GDM1 (cell line): ENCODE measurements around the gene DLEC1.
A peak's percentile ranks its signal among the peaks of the same experiment; 100 is the strongest.

ENCODE experiments used
- DNase-seq: peaks from one replicate; lab custom pipeline; 2025; lab: John Stamatoyannopoulos, UW

Gene DLEC1

DNA sequence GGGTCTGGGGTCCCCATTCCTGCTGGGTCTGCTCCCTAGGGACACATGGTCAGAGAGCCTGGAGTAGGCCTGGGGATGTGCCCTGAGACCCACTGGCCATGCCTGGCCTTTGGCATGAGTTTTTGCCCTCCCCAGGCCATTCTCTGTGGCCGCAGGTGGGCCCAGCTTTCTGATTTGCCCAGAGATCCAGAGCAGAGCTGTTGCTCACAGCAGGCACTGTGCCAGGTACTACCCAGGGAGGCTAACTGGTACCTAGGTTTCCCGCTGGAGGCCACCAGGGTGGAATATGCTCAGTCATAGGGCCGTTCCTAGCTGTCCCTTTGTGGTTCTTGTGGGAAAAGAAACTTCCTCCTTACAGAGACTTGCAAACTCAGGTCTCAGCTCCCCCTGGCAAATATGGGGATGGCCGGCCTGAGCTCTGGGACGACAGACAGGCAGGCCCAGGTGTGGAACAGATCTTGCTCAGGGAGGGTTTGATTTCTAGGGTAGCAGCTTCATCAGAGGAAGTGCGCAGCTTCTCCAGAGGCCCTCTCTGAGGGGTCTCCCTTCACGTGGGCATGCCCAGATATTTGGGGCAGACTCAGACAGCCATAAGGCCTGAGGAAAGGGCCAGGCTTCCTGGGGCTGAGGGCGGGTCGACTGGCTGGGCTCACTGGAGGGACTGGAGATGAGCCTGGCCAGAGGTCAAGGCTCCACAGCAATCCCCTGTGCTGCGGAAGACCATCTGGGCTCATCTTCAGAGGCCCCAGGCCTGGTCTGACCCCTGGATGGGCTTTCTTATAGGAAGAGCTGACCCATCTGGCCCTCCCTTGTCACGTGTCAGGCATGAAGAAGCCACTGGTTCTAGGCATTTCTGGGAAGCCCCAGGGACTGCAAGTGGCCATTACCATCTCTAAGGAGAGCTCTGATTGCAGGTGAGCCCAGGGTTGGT is 69.9 kb downstream of the DLEC1 start:
- peak; percentile 66 for DNase-seq

DNA sequence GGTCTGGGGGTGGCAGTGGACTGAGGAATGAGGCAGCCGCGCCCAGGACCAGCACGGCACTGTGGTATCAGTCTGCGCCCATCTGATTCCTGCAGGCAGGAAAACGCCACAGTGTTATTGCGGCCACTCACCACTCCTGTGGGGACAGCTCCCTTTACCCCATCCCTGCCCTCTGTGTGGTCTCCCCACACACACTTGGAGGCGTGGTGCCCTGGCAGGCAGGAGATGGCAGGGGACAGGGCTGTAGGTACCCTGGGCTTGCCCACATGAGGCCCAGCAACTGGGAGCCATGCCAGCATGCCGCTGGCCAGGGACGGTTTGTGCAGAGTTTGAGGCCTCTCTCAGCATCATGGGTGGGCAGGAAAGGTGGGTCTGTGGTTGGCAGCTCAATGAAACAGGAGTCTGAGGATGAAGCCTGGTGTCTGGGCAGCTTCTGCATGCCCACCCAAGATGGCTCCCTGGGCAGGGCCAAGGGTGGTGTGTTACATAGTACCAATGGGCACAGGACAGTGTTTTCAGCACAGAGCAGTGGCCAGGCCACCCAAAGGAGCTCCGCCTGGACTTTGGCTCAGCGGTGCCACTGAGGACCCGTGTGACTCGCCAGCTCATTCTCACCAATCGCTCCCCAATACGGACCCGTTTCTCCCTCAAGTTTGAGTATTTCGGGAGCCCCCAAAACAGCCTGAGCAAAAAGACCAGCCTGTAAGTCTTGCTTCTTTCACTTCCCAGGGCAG is 70.7 kb downstream of the DLEC1 start:
- DNase-seq: no peak

DNA sequence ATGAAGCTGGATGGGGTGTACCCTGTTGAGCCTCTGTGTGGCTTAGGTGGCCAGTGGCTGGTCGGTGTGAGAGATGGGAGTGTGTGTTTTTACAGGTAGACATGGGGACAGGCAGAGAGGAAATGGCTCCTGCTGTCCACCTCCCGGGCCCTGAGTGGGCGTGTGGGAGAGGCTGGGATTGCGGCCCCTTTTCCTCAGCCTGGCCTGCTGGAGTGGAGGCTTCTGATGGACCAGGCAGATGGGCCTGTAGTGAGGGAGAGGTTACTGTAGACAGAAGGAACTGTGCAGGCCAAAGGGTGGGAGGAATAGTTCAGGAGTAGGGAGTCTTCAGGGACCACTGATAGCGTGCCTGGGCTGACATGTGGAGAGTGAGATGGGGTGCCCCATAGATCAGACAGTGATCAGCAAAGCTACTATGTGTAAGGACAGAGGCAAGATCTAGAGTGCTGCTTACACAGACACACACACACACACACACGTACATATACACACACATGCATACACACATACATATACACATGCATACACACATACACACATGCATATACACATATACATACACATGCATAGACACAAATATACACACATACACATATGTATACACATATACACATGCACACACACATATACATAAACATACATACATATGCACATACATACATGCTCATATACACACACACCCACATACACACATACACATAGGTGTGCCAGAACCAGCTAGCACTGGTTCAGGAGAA is 71.5 kb downstream of the DLEC1 start:
- DNase-seq: no peak

DNA sequence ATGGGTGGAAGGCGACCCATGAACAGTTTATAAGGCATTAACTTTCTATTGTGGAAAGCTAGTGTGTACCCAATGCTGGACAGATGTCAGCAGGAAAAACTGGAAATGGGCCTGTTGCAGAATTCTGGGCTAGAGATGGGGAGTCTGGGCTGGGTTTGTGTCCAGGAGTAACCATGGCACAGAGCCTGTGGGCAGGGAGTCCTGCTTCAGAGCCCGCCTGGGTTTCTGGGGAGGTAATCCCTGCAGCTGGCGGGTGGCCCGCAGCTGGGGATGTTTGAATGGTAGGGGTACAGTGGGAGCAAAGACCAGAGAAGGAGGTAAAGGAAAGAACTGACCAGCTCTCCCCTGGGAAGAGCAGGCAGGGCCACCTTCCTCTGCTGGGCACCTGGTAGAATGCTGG is 72.2 kb downstream of the DLEC1 start:
- no peak for DNase-seq

DNA sequence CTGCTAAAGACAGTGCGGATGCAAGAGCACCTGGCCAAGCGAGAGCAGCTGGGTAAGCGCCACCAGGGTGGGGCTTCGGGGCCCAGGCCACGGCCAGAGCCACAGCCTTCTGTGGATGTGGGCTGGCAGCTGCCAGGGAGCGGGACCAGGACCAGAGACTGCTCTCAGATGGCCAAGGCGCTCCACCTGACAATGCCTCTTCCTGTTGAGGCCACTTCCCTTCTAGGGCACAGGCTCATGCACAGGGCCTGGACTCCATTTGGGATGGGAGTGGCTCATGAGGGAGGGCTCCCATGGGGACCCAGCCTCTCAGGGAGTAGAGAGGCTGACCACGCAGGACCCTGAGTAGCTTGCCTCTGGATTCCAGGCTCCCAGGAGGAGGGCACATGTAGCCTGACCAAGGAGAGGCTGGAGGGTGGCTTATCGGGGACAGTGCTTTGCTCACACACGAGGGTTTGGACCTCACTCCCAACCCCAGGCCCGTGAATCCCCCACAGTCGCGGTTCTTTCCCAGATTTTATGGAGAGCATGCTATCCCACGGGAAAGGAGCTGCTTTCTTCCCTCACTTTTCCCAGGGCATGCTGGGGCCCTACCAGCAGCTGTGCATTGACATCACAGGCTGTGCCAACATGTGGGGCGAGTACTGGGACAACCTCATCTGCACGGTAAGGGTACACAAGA is 72.8 kb downstream of the DLEC1 start:
- DNase-seq: no peak

DNA sequence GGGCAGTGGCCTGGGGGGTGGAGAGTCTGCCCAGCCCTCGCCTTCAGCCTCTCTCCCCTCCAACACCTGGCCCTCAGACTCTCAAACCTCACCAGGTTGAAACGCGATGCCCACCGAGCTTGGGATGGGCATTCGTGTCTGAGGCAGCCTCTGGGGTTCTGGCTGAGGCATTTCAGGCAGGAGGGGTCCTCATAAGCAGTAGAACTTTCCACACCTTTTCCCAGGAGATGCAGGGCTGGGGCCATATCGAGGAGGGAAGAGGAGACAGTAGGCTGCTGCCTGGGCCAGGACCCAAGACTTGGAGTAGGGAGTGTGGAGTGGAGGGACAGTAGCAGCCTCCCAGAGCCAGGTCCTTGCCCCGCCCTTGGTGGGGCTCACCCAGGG is 73.4 kb downstream of the DLEC1 start:
- no peak for DNase-seq

DNA sequence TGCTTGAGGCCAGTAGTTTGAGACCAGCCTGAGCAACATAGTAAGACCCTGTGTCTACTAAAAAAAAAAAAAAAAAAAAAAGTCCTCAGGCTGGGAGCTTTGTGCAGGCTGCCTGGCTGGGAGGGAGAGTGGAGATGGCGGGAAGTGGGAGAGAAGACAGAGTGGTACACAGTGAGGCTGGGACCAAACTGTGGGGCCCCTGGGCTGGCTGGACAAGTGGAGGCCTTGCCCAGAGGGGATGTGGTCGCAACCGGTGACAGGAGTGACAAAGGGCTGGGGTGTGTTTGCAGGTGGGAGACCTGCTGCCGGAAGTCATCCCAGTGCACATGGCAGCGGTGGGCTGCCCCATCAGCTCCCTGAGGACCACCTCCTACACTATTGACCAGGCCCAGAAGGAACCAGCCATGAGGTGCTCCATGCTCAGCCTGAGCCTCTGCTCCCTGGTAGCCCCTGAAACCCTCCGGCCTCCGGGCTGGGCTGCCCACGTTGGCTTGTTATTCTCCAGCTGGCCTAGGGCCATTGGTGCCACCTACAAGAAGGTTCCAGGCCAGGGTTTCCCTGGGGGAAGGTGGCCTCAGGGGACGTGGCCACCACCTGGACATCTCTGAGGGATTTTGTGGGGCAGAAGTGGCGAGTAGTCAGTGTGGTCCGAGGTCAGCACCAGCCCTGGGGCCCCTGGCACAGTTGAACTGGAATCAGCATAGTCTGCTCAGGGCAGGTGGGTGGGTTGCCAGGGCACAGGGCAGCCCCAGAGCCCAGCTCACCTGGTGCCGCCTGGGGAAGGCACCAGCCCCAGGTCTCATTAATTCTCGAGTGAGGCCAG is 75.3 kb downstream of the DLEC1 start:
- no peak for DNase-seq

DNA sequence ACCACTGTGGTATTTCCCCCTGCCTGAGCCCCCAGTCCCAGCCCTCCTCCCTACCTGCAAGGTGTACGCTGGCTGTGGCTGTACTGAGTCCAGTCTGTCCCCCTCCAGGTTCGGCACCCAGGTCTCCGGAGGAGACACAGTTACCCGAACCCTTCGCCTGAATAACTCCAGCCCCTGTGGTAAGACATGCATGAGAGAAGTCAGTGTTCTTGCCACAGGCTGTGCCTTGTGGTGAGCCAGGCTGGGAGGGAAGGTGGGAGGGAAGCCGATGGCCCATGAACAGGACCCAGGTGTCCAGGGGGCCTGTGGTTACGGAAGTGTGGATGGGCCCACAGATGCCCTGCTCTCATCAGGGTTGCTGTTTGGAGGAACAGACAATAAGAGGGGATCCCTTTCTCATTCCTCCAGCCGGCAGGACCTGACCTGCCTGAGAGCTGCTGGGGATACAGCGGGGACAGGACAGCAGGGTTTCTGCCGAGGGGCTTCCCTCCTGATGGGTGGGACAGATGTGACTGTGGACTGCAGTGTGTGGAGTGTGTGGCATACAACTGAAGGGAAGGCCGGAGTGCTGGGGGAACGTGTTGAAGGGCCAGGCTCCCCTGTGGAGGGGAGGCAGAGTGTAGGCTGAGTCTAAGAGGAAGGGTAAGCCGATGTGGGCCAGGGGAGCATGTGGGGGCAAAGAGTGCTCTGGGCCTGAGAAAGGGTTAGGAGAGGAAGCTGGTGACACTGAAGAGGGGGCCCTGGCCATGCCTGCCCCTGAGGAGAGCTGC is 76.1 kb downstream of the DLEC1 start:
- DNase-seq: no peak

DNA sequence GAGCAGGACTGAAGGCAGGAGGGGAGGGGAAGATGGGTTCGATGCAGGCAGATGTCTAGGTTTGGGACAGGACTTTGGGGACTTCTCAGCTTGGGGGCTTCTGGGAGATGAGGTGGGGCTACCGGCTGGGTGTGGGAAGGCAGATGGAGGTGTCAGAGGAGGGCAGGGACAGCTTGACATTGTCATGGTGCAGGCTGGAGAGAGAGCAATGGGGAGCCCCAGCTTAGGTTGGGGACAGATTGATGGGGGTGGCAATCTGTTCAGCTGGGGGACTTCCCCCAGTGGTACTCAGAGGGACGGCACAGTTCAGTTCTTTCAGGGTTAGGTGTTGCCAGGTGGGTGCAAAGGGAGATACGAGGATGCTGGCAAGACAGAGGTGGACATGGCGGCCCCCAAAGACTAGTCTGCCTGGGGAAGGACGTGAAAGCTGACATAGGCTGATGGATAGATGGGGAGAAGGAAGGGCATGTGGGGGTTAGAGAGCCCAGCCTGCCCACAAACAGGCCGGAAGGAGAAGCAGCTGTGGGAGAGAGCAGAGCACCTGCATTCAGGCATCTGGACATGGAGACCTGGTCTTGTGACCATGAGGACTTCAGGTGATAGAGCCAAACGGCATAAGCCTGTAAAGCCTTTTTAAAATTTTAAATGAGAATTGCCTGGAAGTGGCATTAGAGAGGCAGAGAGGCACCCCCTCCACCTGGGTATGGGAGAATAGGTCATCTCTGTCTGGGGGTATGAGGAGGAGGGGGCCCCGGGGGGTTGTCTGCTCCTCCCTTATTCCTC is 76.8 kb downstream of the DLEC1 start:
- no peak for DNase-seq

DNA sequence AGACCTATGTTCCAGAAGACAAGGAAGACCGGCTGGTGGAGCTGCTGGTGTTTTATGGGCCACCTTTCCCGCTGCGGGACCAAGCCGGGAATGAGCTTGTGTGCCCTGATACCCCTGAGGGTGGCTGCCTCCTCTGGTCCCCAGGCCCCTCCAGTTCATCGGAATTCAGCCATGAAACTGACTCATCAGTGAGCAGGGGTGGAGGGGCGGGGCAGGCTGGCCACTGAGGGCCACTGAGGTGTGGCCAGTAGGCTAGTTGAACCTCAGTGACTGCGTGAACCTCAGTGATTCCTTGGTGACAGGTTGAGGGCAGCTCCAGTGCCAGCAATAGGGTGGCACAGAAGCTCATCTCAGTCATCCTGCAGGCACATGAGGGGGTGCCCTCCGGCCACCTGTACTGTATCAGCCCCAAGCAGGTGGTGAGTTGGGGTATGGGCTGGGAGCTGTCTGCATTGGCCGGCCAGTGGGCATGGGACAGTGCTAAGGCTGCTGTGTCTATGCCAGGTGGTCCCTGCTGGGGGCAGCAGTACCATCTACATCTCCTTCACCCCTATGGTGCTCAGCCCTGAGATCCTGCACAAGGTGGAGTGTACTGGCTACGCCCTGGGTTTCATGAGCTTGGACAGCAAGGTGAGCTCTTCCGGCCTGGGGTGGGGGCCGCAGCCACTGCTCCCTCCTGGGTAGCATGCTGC is 77.6 kb downstream of the DLEC1 start:
- DNase-seq: no peak

DNA sequence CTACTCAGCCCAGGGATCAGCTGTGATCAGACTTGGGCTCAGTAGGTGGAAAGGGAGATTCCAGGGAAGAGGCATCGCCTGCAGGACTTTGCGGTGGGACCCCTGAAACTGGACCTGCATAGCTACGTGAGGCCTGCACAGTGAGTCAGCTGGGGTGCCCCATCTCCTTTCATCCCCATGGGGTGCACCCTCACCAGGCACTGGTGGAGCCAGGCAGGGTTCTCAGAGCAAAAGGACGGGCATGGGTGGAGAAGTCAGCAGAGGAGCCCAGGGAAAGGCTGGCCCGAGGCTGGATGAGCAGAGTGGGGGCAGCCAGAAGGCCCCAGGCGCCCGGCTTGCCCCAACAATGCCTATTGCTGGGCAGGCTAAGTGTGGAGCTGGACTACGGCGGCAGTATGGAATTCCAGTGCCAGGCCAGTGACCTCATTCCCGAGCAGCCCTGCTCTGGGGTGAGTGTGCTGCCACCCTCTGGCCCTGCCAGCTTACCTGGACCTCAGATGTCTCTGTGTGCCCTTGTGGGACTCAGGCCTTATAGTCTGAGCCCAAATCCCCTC is 78.2 kb downstream of the DLEC1 start:
- no peak for DNase-seq

DNA sequence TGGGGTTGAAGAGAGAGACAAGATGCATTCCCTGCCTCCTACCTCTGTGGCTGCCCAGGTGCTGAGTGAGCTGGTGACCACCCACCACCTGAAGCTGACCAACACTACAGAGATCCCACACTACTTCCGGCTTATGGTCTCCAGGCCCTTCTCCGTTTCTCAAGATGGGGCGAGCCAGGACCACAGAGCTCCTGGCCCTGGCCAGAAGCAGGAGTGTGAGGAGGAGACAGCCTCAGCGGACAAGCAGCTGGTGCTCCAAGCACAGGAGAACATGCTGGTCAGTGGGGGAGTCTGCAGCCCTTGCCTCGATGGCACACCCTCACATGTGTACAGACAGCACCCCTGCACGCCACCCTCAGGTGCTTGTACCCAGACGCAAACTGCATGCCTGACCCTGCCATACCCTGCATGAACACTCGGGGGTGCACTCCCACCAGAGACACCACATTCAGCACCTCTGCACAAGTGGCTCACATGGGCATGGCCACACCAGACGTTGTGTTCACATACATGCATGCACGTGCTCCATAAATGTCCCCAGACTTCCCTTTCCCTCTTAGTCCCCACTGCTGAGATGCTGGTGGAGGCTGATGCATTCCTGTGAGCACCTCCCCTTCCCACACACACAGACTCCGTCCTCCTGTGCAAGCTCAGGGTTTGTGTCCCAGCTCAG is 78.9 kb downstream of the DLEC1 start:
- DNase-seq: peak; percentile 64

DNA sequence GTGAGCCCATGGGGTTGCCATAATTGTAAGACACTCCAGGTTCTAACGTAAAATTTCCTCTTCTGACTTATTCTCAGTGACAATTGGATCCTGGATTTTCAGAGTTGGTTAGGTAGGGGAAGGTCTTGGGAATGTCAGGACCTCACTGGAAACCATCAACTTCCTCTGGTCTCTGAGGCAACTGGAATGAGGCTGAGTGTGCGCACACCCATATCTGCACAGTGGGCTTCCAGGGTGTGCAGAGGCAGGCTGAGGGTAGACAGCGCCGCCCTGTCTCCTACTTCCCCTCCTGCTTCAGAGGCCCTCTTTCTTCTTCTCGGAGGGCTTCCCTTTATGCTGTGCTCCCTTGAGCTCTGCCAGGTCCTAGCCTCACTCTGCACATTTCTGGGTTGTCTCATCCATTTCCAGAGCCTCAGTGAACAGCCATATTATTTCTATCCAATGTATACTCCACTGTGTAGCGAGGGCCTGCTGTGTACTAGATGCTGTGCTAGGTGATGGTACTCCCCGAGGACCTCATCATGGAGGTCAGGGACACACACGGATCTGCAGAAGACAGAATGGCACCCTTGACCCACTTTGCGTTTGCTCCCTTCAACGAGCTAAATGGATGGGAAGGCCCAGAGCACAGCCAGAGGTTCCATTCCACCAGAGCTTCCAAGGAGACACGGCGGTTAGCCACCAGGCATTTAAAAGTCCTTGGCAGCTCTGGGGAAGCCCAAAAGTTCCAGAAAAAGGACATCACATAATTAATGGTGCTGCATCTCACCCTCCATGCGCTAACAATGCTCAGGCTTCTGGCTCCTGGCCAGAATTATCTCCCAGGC is 79.6 kb downstream of the DLEC1 start:
- no peak for DNase-seq

DNA sequence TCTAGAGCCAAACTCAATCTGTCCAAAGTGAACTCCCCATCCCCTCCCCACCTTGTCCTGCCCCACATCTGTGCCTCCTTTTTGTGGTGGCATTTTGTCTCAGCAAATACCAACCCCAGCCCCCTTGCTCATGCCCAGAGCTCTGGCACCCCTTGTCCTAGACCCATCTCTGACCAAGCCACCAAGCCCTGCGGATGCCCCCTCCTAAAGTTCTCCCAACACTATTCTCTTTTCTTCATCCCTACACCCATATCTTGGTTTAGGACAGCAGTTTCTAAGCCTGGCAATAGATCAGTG is 80.2 kb downstream of the DLEC1 start:
- DNase-seq: no peak

DNA sequence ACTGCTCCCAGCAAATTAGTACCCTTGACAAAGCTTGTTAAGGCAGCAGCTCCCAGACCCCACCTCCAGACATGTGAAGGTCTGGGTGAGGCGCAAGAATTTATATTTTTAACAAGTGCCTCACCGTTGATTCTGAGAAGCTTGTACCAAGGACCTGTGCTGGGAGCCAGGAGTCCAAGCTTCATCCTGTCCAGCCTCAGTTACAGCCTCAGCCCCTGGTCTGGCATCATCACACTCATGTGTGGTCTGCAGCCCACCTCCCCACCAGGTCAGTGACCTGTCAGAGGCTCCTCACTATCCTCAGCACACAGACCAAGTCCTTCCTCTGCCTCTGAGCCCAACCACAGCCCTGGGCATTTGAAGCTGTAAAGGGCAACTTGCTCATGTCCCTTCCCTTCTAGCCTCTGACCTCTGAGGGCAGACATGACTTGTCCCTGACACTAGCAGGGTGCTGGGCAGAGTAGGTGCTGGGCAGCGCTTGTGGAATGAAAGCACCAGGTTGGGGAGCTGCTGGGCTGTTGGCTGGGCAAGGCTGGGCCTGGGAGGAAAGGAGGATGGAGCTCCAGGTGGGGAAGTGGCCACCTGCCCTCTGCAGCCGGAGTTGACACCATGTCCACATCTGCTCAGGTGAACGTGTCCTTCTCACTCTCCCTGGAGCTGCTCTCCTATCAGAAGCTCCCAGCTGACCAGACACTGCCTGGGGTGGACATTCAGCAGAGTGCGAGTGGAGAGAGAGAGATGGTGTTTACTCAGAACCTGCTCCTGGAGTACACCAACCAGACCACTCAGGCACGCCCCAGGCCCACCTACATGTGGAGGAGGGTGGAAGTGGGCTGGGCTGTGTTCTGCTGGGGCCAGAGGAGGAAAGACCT is 81.0 kb downstream of the DLEC1 start:
- DNase-seq: no peak

DNA sequence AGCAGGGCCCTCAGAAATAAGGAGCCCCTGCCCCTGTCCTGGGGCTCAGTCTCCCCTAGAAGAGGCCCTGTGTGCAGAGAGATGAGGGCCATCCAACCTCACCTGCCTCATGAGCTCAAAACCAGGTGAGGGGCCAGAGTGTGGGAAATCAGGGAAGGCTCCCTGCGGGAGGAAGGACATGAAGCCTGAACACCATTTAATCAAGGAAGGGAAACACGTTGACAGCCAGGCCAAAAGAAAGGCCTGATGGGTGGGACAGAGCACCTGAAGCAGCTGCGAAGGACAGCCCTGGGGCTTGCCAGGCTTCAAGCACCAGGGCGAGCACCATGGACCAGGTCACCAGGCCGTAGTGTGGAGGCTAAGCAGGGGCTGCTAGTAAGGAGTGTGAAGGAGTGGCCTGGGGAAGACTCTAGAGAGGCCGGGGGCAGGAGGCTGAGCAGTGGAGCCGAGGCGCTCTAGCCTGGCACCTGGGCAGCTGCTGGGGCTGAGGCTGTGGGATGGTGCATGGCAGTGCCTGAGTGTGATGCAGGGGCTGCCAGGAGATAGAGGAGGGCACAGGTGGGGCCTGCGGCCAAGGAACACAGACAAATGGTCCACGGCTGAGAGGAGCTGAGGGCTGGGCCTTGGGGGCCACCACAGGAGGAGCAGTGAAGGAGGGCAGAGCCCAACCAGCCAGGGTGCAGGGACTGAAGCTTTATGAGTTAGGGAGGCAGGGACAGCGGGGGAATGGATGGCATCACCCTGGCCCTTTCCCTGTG is 81.9 kb downstream of the DLEC1 start:
- DNase-seq: no peak
